HepG2 (cell line): ENCODE measurements around the gene CNGA3. TPM values are rescaled to one million over a fixed set of nuclear protein-coding genes. Genes with fewer than 3 reads are reported as not detected.
A peak's percentile ranks its signal among the peaks of the same experiment; 100 is the strongest.

Source experiments
- ATAC-seq: fragments of 200-7000 bp; cut with Tn5 transposase; 3 replicates; pipeline ENCODE4 v1.9.1; 2020; ENCODE audit warnings: mild to moderate bottlenecking, moderate library complexity
- BruUV-seq: library from RNA; stranded (reverse); fragments of 400-500 nt; replicated peaks from 2 replicates; lab custom pipeline; 2021; lab: Mats Ljungman, UMichigan
- CTCF ChIA-PET: fragments of 300-600 bp; formaldehyde crosslinking; extraction: SDS; loops from one replicate; lab custom pipeline; 2021; ENCODE audit warnings: low total read pairs, inconsistent platforms, low intra/inter-chr PET ratio; lab: Yijun Ruan, JAX
- POLR2A ChIA-PET: fragments of 350-600 bp; sonication (Branson Sonifier 250); formaldehyde crosslinking; loops from one replicate; lab custom pipeline; 2020; ENCODE audit warnings: antibody characterized with exemption, inconsistent platforms; lab: Yijun Ruan, JAX
- DNase-seq: peaks from one replicate; pipeline ENCODE4 v3.0.0-alpha.2; 2015; ENCODE audit warnings: low spot score
- FAIRE-seq: peaks from 3 replicates; lab custom pipeline; 2011; peaks lifted over from hg19 to GRCh38; lab: Jason Lieb, UNC
- H2AFZ ChIP-seq: one replicate; pipeline ENCODE4 v1.6.1; 2011; ENCODE audit warnings: low read length, inconsistent platforms
- H3K27ac ChIP-seq: fragments of 300-600 bp; 3 replicates; pipeline ENCODE4 v1.8.0; 2011; ENCODE audit warnings: mixed run types, mild to moderate bottlenecking, mixed read lengths, low read length, inconsistent platforms; ENCODE audit not compliant: insufficient read depth; ENCODE audit errors: extremely low read length
- H3K27me3 ChIP-seq, 2 experiments: fragments of 200-600 bp in 1 of 2; 2 replicates in 1 of 2; 3 replicates in 1 of 2; pipeline versions ENCODE4 v1.6.0 to v1.8.0; 2011; ENCODE audit warnings: low read length in 2 of 2, mild to moderate bottlenecking in 2 of 2, moderate library complexity in 2 of 2, inconsistent platforms in 1 of 2; ENCODE audit not compliant: insufficient read depth in 2 of 2, control insufficient read depth in 1 of 2
- H3K36me3 ChIP-seq, 2 experiments: fragments of 200-600 bp in 1 of 2; replicated peaks in 1 of 2; 2 replicates in 1 of 2; 3 replicates in 1 of 2; pipeline versions ENCODE4 v1.5.1 to v1.8.0; 2011; ENCODE audit warnings: low read length in 2 of 2, inconsistent platforms in 1 of 2; ENCODE audit not compliant: insufficient read depth in 2 of 2, control insufficient read depth in 1 of 2
- H3K4me1 ChIP-seq: 2 replicates; pipeline ENCODE4 v1.5.1; 2012; ENCODE audit warnings: low read length, inconsistent platforms; ENCODE audit not compliant: insufficient read depth
- H3K4me2 ChIP-seq: 2 replicates; pipeline ENCODE4 v1.6.0; 2011; ENCODE audit warnings: low read depth, low read length, inconsistent platforms
- H3K4me3 ChIP-seq, 3 experiments: fragments of 200-600 bp in 1 of 3; sonication (generic), shearing (Covaris generic) in 1 of 3; replicated peaks in 1 of 3; 2 replicates each; pipeline ENCODE4 v1.5.1; 2011 to 2016; ENCODE audit warnings: low read length in 3 of 3, inconsistent platforms in 2 of 3, low read depth in 2 of 3, mild to moderate bottlenecking in 2 of 3, control low read depth in 1 of 3, mixed read lengths in 1 of 3; ENCODE audit not compliant: insufficient read depth in 1 of 3
- H3K79me2 ChIP-seq: one replicate; pipeline ENCODE4 v1.6.1; 2011; ENCODE audit warnings: low read length, inconsistent platforms; ENCODE audit not compliant: insufficient read depth
- H3K9ac ChIP-seq: 2 replicates; pipeline ENCODE4 v1.6.0; 2011; ENCODE audit warnings: mild to moderate bottlenecking, low read depth, low read length, inconsistent platforms; ENCODE audit not compliant: insufficient read depth
- H3K9me3 ChIP-seq: 2 replicates; pipeline ENCODE4 v1.5.1; 2012; ENCODE audit warnings: mild to moderate bottlenecking, low read length
- H4K20me1 ChIP-seq: 2 replicates; pipeline ENCODE4 v1.6.0; 2011; ENCODE audit warnings: inconsistent platforms, mild to moderate bottlenecking, low read length, moderate library complexity; ENCODE audit not compliant: insufficient read depth
- FOXJ3 ChIP-seq: sonication (generic); formaldehyde crosslinking; IDR thresholded peaks from 2 replicates; pipeline ENCODE4 v1.4.0; 2020; ENCODE audit warnings: missing genetic modification reagents, mild to moderate bottlenecking, borderline replicate concordance
- HNF4A ChIP-seq: sonication (generic); formaldehyde crosslinking; IDR thresholded peaks from 2 replicates; pipeline ENCODE4 v1.4.0; 2020; ENCODE audit warnings: missing genetic modification reagents
- HNRNPL ChIP-seq: fragments of 200-400 bp; formaldehyde crosslinking; IDR thresholded peaks from 2 replicates; pipeline ENCODE4 v1.6.1; 2017; ENCODE audit warnings: mild to moderate bottlenecking, low read depth, low read length
- LRRFIP1 ChIP-seq: sonication (generic); formaldehyde crosslinking; conservative IDR thresholded peaks from 2 replicates; pipeline ENCODE4 v1.4.0; 2020; ENCODE audit warnings: missing genetic modification reagents
- MNT ChIP-seq: fragments of 450-650 bp; IDR thresholded peaks from 2 replicates; pipeline ENCODE4 v1.6.1; 2016
- MTA1 ChIP-seq: sonication (generic); formaldehyde crosslinking; IDR thresholded peaks from 2 replicates; pipeline ENCODE4 v1.4.0; 2020; ENCODE audit warnings: missing genetic modification reagents, mild to moderate bottlenecking, borderline replicate concordance
- TCF12 ChIP-seq, 2 experiments: fragments of 450-650 bp in 1 of 2; sonication (generic) in 1 of 2; formaldehyde crosslinking in 1 of 2; IDR thresholded peaks; 2 replicates each; pipeline versions ENCODE4 v1.6.1 to v1.8.0; 2017 to 2022; ENCODE audit warnings: antibody characterized with exemption in 1 of 2, mild to moderate bottlenecking in 1 of 2, missing genetic modification reagents in 1 of 2, moderate library complexity in 1 of 2
- TEAD3 ChIP-seq: optimal IDR thresholded peaks from 2 replicates; pipeline ENCODE3; 2016; ENCODE audit warnings: borderline replicate concordance
- ZMYM4 ChIP-seq: sonication (generic); formaldehyde crosslinking; IDR thresholded peaks from 2 replicates; pipeline ENCODE4 v1.8.1; 2023; ENCODE audit warnings: mild to moderate bottlenecking, missing genetic modification reagents
- ZNF280D ChIP-seq: sonication (generic); formaldehyde crosslinking; IDR thresholded peaks from 2 replicates; pipeline ENCODE4 v1.5.1; 2020; ENCODE audit warnings: mild to moderate bottlenecking, missing genetic modification reagents
- ZNF530 ChIP-seq: sonication (generic); formaldehyde crosslinking; IDR thresholded peaks from 2 replicates; pipeline ENCODE4 v1.5.0; 2020; ENCODE audit warnings: low read depth, mild to moderate bottlenecking, missing genetic modification reagents
- WGBS: methylation state at CpG from one replicate; pipeline ENCODE4 v1.1.6; 2017; ENCODE audit warnings: low lambda C conversion rate; 5-methylcytosine and 5-hydroxymethylcytosine counted together
- in situ Hi-C: cut with HindIII; loops from 2 replicates; pipeline ENCODE4 v1.10.0; 2017; ENCODE audit warnings: low pct_unique_long_range_greater_than_20kb; ENCODE audit not compliant: extremely low pct_ligation_motif_present
- intact Hi-C: fragments of 100-400 bp; cut with micrococcal nuclease; formaldehyde crosslinking; loops from one replicate; pipeline ENCODE4 v1.10.0; 2022; ENCODE audit not compliant: unreplicated experiment
- polyA plus RNA-seq, 8 experiments: library from polyadenylated mRNA; depleted of rRNA in 3 of 8; stranded (reverse) in 7 of 8; unstranded in 1 of 8; fragments of >200 nt; fragmentation: Illumina TruSeq in 4 of 8; extraction: Trizol in 4 of 8; gene quantifications; 2 replicates each; pipeline versions ENCODE4 v1.2.1 to v1.2.3, GENCODE V29; 2011 to 2016; ENCODE audit warnings: low read depth in 4 of 8, missing spikeins in 1 of 8, mixed read lengths in 1 of 8; ENCODE audit not compliant: insufficient read depth in 1 of 8
- total RNA-seq, 5 experiments: library from RNA; depleted of rRNA; stranded (reverse); fragments of >200 nt; fragmentation: Illumina TruSeq; extraction: Trizol; gene quantifications; 2 replicates each; pipeline ENCODE4 v1.2.3, GENCODE V29; 2016; ENCODE audit warnings: low read depth in 1 of 5

The CNGA3 gene
- total and polyA plus RNA-seq, 2 of the 13 experiments (the other 11 are each of a cell fraction or from before 2014, with no cell fraction given), result not detected

GRCh38 chr2:98393354-98393753 is 47.1 kb downstream of the CNGA3 start:
- no peak overlapping the region for H2AFZ ChIP-seq
- in situ Hi-C loops (no loop called here), intact Hi-C loops (no loop called here)
- H4K20me1 ChIP-seq, result no peaks in the 10 kb centered on the region
- ATAC-seq (no peak), DNase-seq (no peak), FAIRE-seq (no peak)
- BruUV-seq, result no TSS peak
- H3K79me2 ChIP-seq, result no peaks in the 10 kb centered on the region
- peaks cover 0 to 52% of the 10 kb centered on the region in 2 experiments; a peak in 4 of 5 replicates for H3K27me3 ChIP-seq
- H3K9ac ChIP-seq, result no peak overlapping the region
- WGBS, result 35% methylated on average over 5 of the region's 5 CpGs
- no peaks in the 10 kb centered on the region for H3K4me1 ChIP-seq
- no peaks in the 10 kb centered on the region for H3K9me3 ChIP-seq
- ChIA-PET POLR2A (no interaction called here), CTCF (no interaction called here)
- no peak overlapping the region for H3K27ac ChIP-seq
- H3K36me3 ChIP-seq, result no peaks in the 10 kb centered on the region
- H3K4me3 ChIP-seq, result no peak overlapping the region
- H3K4me2 ChIP-seq, result no peak overlapping the region
- TF ChIP-seq HNRNPL (no peak), HNF4A (0 out of 2 replicates have a peak, but pooled peaks have one; percentile 7)

- Histone ChIP-seq H3K36me3 (no peaks in the 10 kb centered on the region), H3K4me2 (no peak overlapping the region), H3K9ac (no peak overlapping the region), H2AFZ (no peak overlapping the region), H3K27me3 (peaks cover 0 to 41% of the 10 kb centered on the region in 2 experiments; a peak in 3 of 5 replicates), H3K4me1 (no peaks in the 10 kb centered on the region), H3K79me2 (no peaks in the 10 kb centered on the region), H3K4me3 (no peak overlapping the region), H3K9me3 (no peaks in the 10 kb centered on the region), H3K27ac (no peak overlapping the region), H4K20me1 (no peaks in the 10 kb centered on the region)
- intact Hi-C loops (no loop called here), in situ Hi-C loops (no loop called here)
- no TSS peak for BruUV-seq
- FAIRE-seq, result no peak
- WGBS, result 47% methylated on average over 3 of the region's 3 CpGs
- ChIA-PET POLR2A (no interaction called here), CTCF (no interaction called here)
- DNase-seq, result no peak
- ATAC-seq, result no peak
- TF ChIP-seq MTA1 (no peak), TCF12 (IDR thresholded peaks at IDR 0.05) (no peak), TCF12 (CRISPR knock-in tag; IDR thresholded peaks at IDR 0.05) (no peak), ZNF280D (no peak), MNT (no peak), FOXJ3 (no peak), TEAD3 (no peak), ZNF530 (no peak), LRRFIP1 (CRISPR knock-in tag) (no peak), ZMYM4 (no peak)
Observed at GRCh38 chr2:98394595-98395153, 48.4 kb downstream of the CNGA3 start.
